Naive thymus-derived CD4-positive, alpha-beta T cell (primary cell): Measurements from ENCODE around the gene FMNL2. TPM values are rescaled to one million over a fixed set of nuclear protein-coding genes. Genes with fewer than 3 reads are reported as not detected.

Experiments used
- ATAC-seq: fragments of 150-1000 bp; cut with Tn5 transposase; 2 replicates; pipeline ENCODE4 v1.10.0; 2021; ENCODE audit warnings: mild to moderate bottlenecking, moderate library complexity
- CTCF ChIA-PET: fragments of 350-600 bp; sonication (Branson Sonifier 250); formaldehyde crosslinking; loops from one replicate; lab custom pipeline; 2021; ENCODE audit warnings: antibody characterized with exemption; lab: Charles Lee
- POLR2A ChIA-PET: fragments of 350-600 bp; sonication (Branson Sonifier 250); formaldehyde crosslinking; loops from one replicate; lab custom pipeline; 2021; ENCODE audit warnings: antibody characterized with exemption, inconsistent platforms; lab: Charles Lee
- DNase-seq, 9 donors: peaks; one replicate each; pipeline versions ENCODE4 v3.0.0 to v3.0.0-alpha.2; 2020 to 2022; ENCODE audit warnings: mixed read lengths in 1 of 9
- H3K27ac ChIP-seq: one replicate; pipeline ENCODE4 v1.7.0; 2013; ENCODE audit warnings: mild to moderate bottlenecking, low read depth, low read length, moderate library complexity
- H3K27me3 ChIP-seq, 2 donors: one replicate each; pipeline ENCODE4 v1.7.0; 2013; ENCODE audit warnings: low read length in 2 of 2, mild to moderate bottlenecking in 2 of 2, moderate library complexity in 2 of 2; ENCODE audit not compliant: control insufficient read depth in 2 of 2, insufficient read depth in 2 of 2
- H3K36me3 ChIP-seq, 3 experiments: 1 replicate in 2 of 3; 2 replicates in 1 of 3; pipeline ENCODE4 v1.7.0; 2013; ENCODE audit warnings: low read length in 3 of 3, mild to moderate bottlenecking in 3 of 3, moderate library complexity in 1 of 3; ENCODE audit not compliant: insufficient read depth in 3 of 3, control insufficient read depth in 2 of 3
- H3K4me1 ChIP-seq, 2 donors: one replicate each; pipeline ENCODE4 v1.7.0; 2013; ENCODE audit warnings: low read length in 2 of 2, mild to moderate bottlenecking in 2 of 2, moderate library complexity in 1 of 2; ENCODE audit not compliant: control insufficient read depth in 2 of 2, insufficient read depth in 2 of 2
- H3K4me3 ChIP-seq: 2 replicates; pipeline ENCODE4 v1.7.0; 2013; ENCODE audit warnings: mild to moderate bottlenecking, low read length
- H3K9me3 ChIP-seq, 3 experiments: 1 replicate in 2 of 3; 2 replicates in 1 of 3; pipeline ENCODE4 v1.7.0; 2013; ENCODE audit warnings: low read length in 3 of 3; ENCODE audit not compliant: control insufficient read depth in 2 of 3
- H3K27ac Mint-ChIP-seq, 9 donors: one replicate each; pipeline ENCODE4 v1.8.0; 2020 to 2022; ENCODE audit warnings: mixed read lengths in 9 of 9, mild to moderate bottlenecking in 8 of 9, moderate library complexity in 5 of 9, inconsistent platforms in 2 of 9
- H3K27me3 Mint-ChIP-seq, 5 donors: one replicate each; pipeline ENCODE4 v1.8.0; 2021 to 2022; ENCODE audit warnings: mixed read lengths in 5 of 5, mild to moderate bottlenecking in 1 of 5
- H3K36me3 Mint-ChIP-seq, 5 donors: one replicate each; pipeline ENCODE4 v1.8.0; 2020 to 2022; ENCODE audit warnings: mixed read lengths in 5 of 5, mild to moderate bottlenecking in 3 of 5, inconsistent platforms in 1 of 5
- H3K4me1 Mint-ChIP-seq, 7 donors: one replicate each; pipeline ENCODE4 v1.8.0; 2020 to 2022; ENCODE audit warnings: mixed read lengths in 7 of 7, mild to moderate bottlenecking in 3 of 7, inconsistent platforms in 1 of 7
- H3K4me3 Mint-ChIP-seq, 10 donors: one replicate each; pipeline ENCODE4 v1.8.0; 2020 to 2022; ENCODE audit warnings: mild to moderate bottlenecking in 10 of 10, mixed read lengths in 10 of 10, moderate library complexity in 6 of 10, inconsistent platforms in 2 of 10
- H3K9me3 Mint-ChIP-seq, 11 donors: one replicate each; pipeline ENCODE4 v1.8.0; 2020 to 2022; ENCODE audit warnings: mixed read lengths in 11 of 11, mild to moderate bottlenecking in 4 of 11, inconsistent platforms in 1 of 11, moderate library complexity in 1 of 11
- intact Hi-C, 2 donors: fragments of 100-400 bp; cut with micrococcal nuclease; formaldehyde crosslinking; loops; one replicate each; pipeline ENCODE4 v1.15.1; 2023
- polyA plus RNA-seq, 2 donors: library from polyadenylated mRNA; unstranded; fragments of 300-500 nt; fragmentation: Illumina TruSeq; gene quantifications; one replicate each; pipeline ENCODE4 v1.2.3, GENCODE V29; 2021
- total RNA-seq, 6 experiments: library from RNA in 5 of 6; stranded (reverse) in 5 of 6; gene quantifications; 1 replicate in 5 of 6; 2 replicates in 1 of 6; pipeline ENCODE4 v1.2.3 and lab custom pipeline; 2021 to 2026

The FMNL2 gene
- total and polyA plus RNA-seq, 7 experiments from 2014 or later: 0.16 to 2.7 (median 1.2) TPM

- peak in 3 of 9 donors; percentile 5 to 28 (median 10) for DNase-seq
- Mint-ChIP-seq H3K9me3 (no peaks in the 10 kb centered on the region), H3K27me3 (peaks cover 2 to 42% (median 23%) of the 10 kb centered on the region in 5 donors), H3K4me1 (peaks cover 2 to 54% (median 6%) of the 10 kb centered on the region in 7 donors), H3K36me3 (no peaks in the 10 kb centered on the region), H3K27ac (peak overlapping the region in 2 of 9 donors; percentile 11 to 63), H3K4me3 (peak overlapping the region in 2 of 10 donors; percentile 7 to 55)
- H3K4me3 ChIP-seq: no peak overlapping the region
- H3K27ac ChIP-seq: no peak overlapping the region
- ATAC-seq: peak; percentile 38
- intact Hi-C loops: no loop called here
- H3K27me3 ChIP-seq: no peaks in the 10 kb centered on the region
- CTCF ChIA-PET: no interaction called here
- POLR2A ChIA-PET: no interaction called here
- H3K36me3 ChIP-seq: no peaks in the 10 kb centered on the region
- H3K4me1 ChIP-seq: no peaks in the 10 kb centered on the region
- no peaks in the 10 kb centered on the region for H3K9me3 ChIP-seq
Observed at GRCh38 chr2:152402780-152403759, 68.1 kb downstream of the FMNL2 start.

GRCh38 chr2:152405206-152406118, 70.5 kb downstream of the FMNL2 start:
- intact Hi-C loops: loop anchor here in 1 of 2 donors (2.0 kb wide), 1 partner anchor 71 kb away; the partner anchor contains the start of gene FMNL2

GRCh38 chr2:152406119-152406835, 71.3 kb downstream of the FMNL2 start:
- H3K27ac ChIP-seq: no peak overlapping the region
- H3K27ac Mint-ChIP-seq: peak overlapping the region in 1 of 9 donors; percentile 63
- peaks cover 0 to 42% (median 22%) of the 10 kb centered on the region in 5 donors for H3K27me3 Mint-ChIP-seq
- H3K4me1 Mint-ChIP-seq: peaks cover 2 to 43% (median 6%) of the 10 kb centered on the region in 7 donors
- H3K4me3 Mint-ChIP-seq: peak overlapping the region in 1 of 10 donors; percentile 1
- POLR2A ChIA-PET: no interaction called here
- no peaks in the 10 kb centered on the region for H3K9me3 Mint-ChIP-seq
- H3K4me1 ChIP-seq: no peaks in the 10 kb centered on the region
- no peaks in the 10 kb centered on the region for H3K36me3 Mint-ChIP-seq
- H3K9me3 ChIP-seq: no peaks in the 10 kb centered on the region
- DNase-seq (no peak), ATAC-seq (no peak)
- CTCF ChIA-PET: no interaction called here
- intact Hi-C loops: loop anchor here in 1 of 2 donors (2.0 kb wide), 1 partner anchor 71 kb away; the partner anchor contains the start of gene FMNL2
- no peaks in the 10 kb centered on the region for H3K27me3 ChIP-seq
- no peak overlapping the region for H3K4me3 ChIP-seq
- no peaks in the 10 kb centered on the region for H3K36me3 ChIP-seq

More at GRCh38 chr2:152405206-152406118, 70.5 kb downstream of the FMNL2 start:
- no peaks in the 10 kb centered on the region for H3K36me3 ChIP-seq
- H3K36me3 Mint-ChIP-seq: no peaks in the 10 kb centered on the region
- ChIA-PET POLR2A (no interaction called here), CTCF (no interaction called here)
- H3K9me3 Mint-ChIP-seq: no peaks in the 10 kb centered on the region
- peaks cover 2 to 47% (median 6%) of the 10 kb centered on the region in 7 donors for H3K4me1 Mint-ChIP-seq
- DNase-seq (no peak), ATAC-seq (no peak)
- H3K9me3 ChIP-seq: no peaks in the 10 kb centered on the region
- no peaks in the 10 kb centered on the region for H3K4me1 ChIP-seq
- no peaks in the 10 kb centered on the region for H3K27me3 ChIP-seq
- H3K4me3 Mint-ChIP-seq: no peak overlapping the region
- no peak overlapping the region for H3K27ac ChIP-seq
- no peak overlapping the region for H3K4me3 ChIP-seq
- H3K27ac Mint-ChIP-seq: peak overlapping the region in 1 of 9 donors; percentile 21
- peaks cover 0 to 40% (median 21%) of the 10 kb centered on the region in 5 donors for H3K27me3 Mint-ChIP-seq

- H3K4me3 Mint-ChIP-seq: peak overlapping the region in 4 of 10 donors; percentile 31 to 78 (median 47)
- ChIA-PET POLR2A (no interaction called here), CTCF (no interaction called here)
- Histone ChIP-seq H3K27ac (no peak overlapping the region), H3K36me3 (no peaks in the 10 kb centered on the region), H3K27me3 (no peaks in the 10 kb centered on the region), H3K9me3 (no peaks in the 10 kb centered on the region), H3K4me1 (no peaks in the 10 kb centered on the region), H3K4me3 (no peak overlapping the region)
- no peaks in the 10 kb centered on the region for H3K9me3 Mint-ChIP-seq
- no peaks in the 10 kb centered on the region for H3K36me3 Mint-ChIP-seq
- peaks cover 0 to 46% (median 22%) of the 10 kb centered on the region in 5 donors for H3K27me3 Mint-ChIP-seq
- H3K27ac Mint-ChIP-seq: peak overlapping the region in 1 of 9 donors; percentile 63
- DNase-seq (no peak), ATAC-seq (no peak)
- peaks cover 2 to 39% (median 6%) of the 10 kb centered on the region in 7 donors for H3K4me1 Mint-ChIP-seq
- intact Hi-C loops: loop anchor here in 1 of 2 donors (1.0 to 2.0 kb wide), 3 partner anchors 9 to 230 kb away; partner anchors contain the start of gene FMNL2
Observed at GRCh38 chr2:152406836-152407161, 71.8 kb downstream of the FMNL2 start.

- H3K27ac ChIP-seq: no peak overlapping the region
- intact Hi-C loops: loop anchor here in 1 of 2 donors (1.0 to 2.0 kb wide), 3 partner anchors 8 to 231 kb away; partner anchors contain the start of gene FMNL2
Observed at GRCh38 chr2:152407204-152407721, 72.3 kb downstream of the FMNL2 start.

More at GRCh38 chr2:152407204-152407721, 72.3 kb downstream of the FMNL2 start:
- no peaks in the 10 kb centered on the region for H3K36me3 Mint-ChIP-seq
- H3K4me1 ChIP-seq: no peaks in the 10 kb centered on the region
- no peaks in the 10 kb centered on the region for H3K9me3 Mint-ChIP-seq
- no peaks in the 10 kb centered on the region for H3K36me3 ChIP-seq
- POLR2A ChIA-PET: no interaction called here
- no peak overlapping the region for H3K4me3 ChIP-seq
- H3K27me3 ChIP-seq: no peaks in the 10 kb centered on the region
- H3K4me3 Mint-ChIP-seq: peak overlapping the region in 7 of 10 donors; percentile 28 to 78 (median 44)
- peaks cover 2 to 38% (median 6%) of the 10 kb centered on the region in 7 donors for H3K4me1 Mint-ChIP-seq
- CTCF ChIA-PET: no interaction called here
- H3K9me3 ChIP-seq: no peaks in the 10 kb centered on the region
- H3K27ac Mint-ChIP-seq: peak overlapping the region in 1 of 9 donors; percentile 63
- H3K27me3 Mint-ChIP-seq: peaks cover 0 to 46% (median 22%) of the 10 kb centered on the region in 5 donors
- DNase-seq (peak in 1 of 9 donors; percentile 47), ATAC-seq (peak; percentile 57)
